Smooth muscle cell (in vitro differentiated cells): ENCODE data around the gene KCND2. TPM values are rescaled to one million over a fixed set of nuclear protein-coding genes. Genes with fewer than 3 reads are reported as not detected.

Experiments
- DNase-seq: peaks from one replicate; lab custom pipeline; 2025; ENCODE audit not compliant: unreplicated experiment; lab: John Stamatoyannopoulos, UW
- H2AFZ ChIP-seq: fragments of 200-600 bp; sonication (generic); 2 replicates; pipeline ENCODE4 v1.6.0; 2016; ENCODE audit warnings: antibody characterized with exemption, low read depth, mild to moderate bottlenecking
- H3F3A ChIP-seq: fragments of 200-600 bp; sonication (generic); 2 replicates; pipeline ENCODE4 v1.6.0; 2017; ENCODE audit warnings: antibody characterized with exemption, low read depth
- H3K27ac ChIP-seq: fragments of 200-600 bp; sonication (generic); 2 replicates; pipeline ENCODE4 v1.5.1; 2016; ENCODE audit warnings: low read depth, mild to moderate bottlenecking
- H3K27me3 ChIP-seq: fragments of 200-600 bp; sonication (generic); 2 replicates; pipeline ENCODE4 v1.6.1; 2016; ENCODE audit warnings: low read depth, mild to moderate bottlenecking
- H3K36me3 ChIP-seq: fragments of 200-600 bp; sonication (generic); 2 replicates; pipeline ENCODE4 v1.5.1; 2016; ENCODE audit warnings: low read depth
- H3K4me1 ChIP-seq: fragments of 200-600 bp; sonication (generic); 2 replicates; pipeline ENCODE4 v1.5.1; 2016; ENCODE audit warnings: low read depth
- H3K4me2 ChIP-seq: fragments of 200-600 bp; sonication (generic); 2 replicates; pipeline ENCODE4 v1.6.0; 2016; ENCODE audit warnings: mild to moderate bottlenecking
- H3K4me3 ChIP-seq: fragments of 200-600 bp; sonication (generic); 2 replicates; pipeline ENCODE4 v1.5.1; 2016; ENCODE audit warnings: mild to moderate bottlenecking
- H3K79me2 ChIP-seq: fragments of 200-600 bp; sonication (generic); 2 replicates; pipeline ENCODE4 v1.6.0; 2016; ENCODE audit warnings: low read depth, mild to moderate bottlenecking
- H3K9ac ChIP-seq: fragments of 200-600 bp; sonication (generic); 2 replicates; pipeline ENCODE4 v1.6.0; 2016; ENCODE audit warnings: low read depth
- H3K9me3 ChIP-seq: fragments of 200-600 bp; sonication (generic); replicated peaks from 2 replicates; pipeline ENCODE4 v1.5.1; 2016; ENCODE audit warnings: low read depth
- H4K20me1 ChIP-seq: fragments of 200-600 bp; sonication (generic); 2 replicates; pipeline ENCODE4 v1.6.0; 2016; ENCODE audit warnings: low read depth
- CTCF ChIP-seq: fragments of 200-600 bp; sonication (generic); IDR thresholded peaks from 2 replicates; pipeline ENCODE4 v1.5.1; 2017; ENCODE audit warnings: borderline replicate concordance, mild to moderate bottlenecking, antibody characterized with exemption; ENCODE audit not compliant: insufficient read depth, poor library complexity, severe bottlenecking
- WGBS: methylation state at CpG from one replicate; pipeline ENCODE4 v1.1.7; 2016; ENCODE audit warnings: low lambda C conversion rate; 5-methylcytosine and 5-hydroxymethylcytosine counted together
- polyA plus RNA-seq: library from polyadenylated mRNA; unstranded; fragments of >200 nt; fragmentation: Nextera tagmentation; extraction: Ambion mirVana; gene quantifications from 2 replicates; pipeline ENCODE4 v1.2.1, GENCODE V29; 2016
- total RNA-seq: library from RNA; depleted of rRNA; stranded (reverse); fragments of >200 nt; gene quantifications from 2 replicates; pipeline ENCODE4 v1.2.3, GENCODE V29; 2014

The KCND2 gene
- total and polyA plus RNA-seq, 2 experiments from 2014 or later = 1.6 to 2.9 TPM

DNA sequence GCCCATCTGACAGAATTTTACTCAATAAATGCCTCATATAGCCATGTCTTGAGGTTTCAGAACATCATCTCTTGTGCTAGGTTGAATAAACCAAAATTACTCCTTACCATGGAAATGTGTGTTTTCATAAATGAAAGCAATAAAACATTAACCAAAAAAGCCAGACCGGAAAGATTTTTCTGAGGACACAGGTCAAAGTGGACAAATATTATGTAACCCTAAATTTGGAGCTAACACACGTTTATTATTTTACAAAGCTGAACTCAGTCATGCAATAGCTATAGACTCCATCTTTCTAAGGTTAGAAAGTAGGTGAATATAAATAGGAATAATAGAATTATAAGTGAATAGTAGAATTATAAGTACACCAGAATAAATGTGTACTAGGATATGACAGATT lies 315.9 kb downstream of the KCND2 start:
- no peak overlapping the region for H3K27ac ChIP-seq
- no peaks in the 10 kb centered on the region for H4K20me1 ChIP-seq
- no peaks in the 10 kb centered on the region for H3F3A ChIP-seq
- no peak overlapping the region for H2AFZ ChIP-seq
- no peak for TF ChIP-seq CTCF
- H3K9me3 ChIP-seq = no peaks in the 10 kb centered on the region
- H3K4me2 ChIP-seq = no peak overlapping the region
- H3K4me3 ChIP-seq = no peak overlapping the region
- H3K27me3 ChIP-seq = no peaks in the 10 kb centered on the region
- H3K4me1 ChIP-seq = no peaks in the 10 kb centered on the region
- H3K36me3 ChIP-seq = no peaks in the 10 kb centered on the region
- no peaks in the 10 kb centered on the region for H3K79me2 ChIP-seq
- no peak overlapping the region for H3K9ac ChIP-seq
- 85% methylated on average over 2 of the region's 2 CpGs for WGBS
- DNase-seq = no peak

DNA sequence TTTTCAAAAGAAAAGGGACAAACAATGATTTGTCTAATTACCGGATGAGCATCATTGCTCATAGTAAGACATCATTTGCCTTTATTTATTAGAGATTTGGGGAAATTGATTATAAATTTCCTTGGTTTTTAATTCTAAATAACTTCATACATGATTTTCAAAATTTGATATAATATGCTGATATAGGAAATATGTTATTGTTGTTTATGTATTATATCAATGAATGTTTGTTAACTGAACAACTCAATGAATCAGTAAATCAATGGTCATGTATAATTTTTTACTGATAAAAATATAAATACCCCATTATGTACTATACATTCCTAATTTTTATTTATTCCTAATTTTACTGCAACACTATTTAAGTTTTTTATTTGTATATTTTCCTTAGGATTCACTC lies 327.6 kb downstream of the KCND2 start:
- no peaks in the 10 kb centered on the region for H4K20me1 ChIP-seq
- H3K27ac ChIP-seq = no peak overlapping the region
- no peaks in the 10 kb centered on the region for H3K27me3 ChIP-seq
- no peak overlapping the region for H2AFZ ChIP-seq
- H3F3A ChIP-seq = no peaks in the 10 kb centered on the region
- no peak for TF ChIP-seq CTCF
- H3K9me3 ChIP-seq = no peaks in the 10 kb centered on the region
- no peaks in the 10 kb centered on the region for H3K36me3 ChIP-seq
- no peaks in the 10 kb centered on the region for H3K79me2 ChIP-seq
- no peak for DNase-seq
- H3K4me3 ChIP-seq = no peak overlapping the region
- WGBS = 95% methylated on average over 1 of the region's 1 CpG
- no peaks in the 10 kb centered on the region for H3K4me1 ChIP-seq
- H3K4me2 ChIP-seq = no peak overlapping the region
- H3K9ac ChIP-seq = no peak overlapping the region

DNA sequence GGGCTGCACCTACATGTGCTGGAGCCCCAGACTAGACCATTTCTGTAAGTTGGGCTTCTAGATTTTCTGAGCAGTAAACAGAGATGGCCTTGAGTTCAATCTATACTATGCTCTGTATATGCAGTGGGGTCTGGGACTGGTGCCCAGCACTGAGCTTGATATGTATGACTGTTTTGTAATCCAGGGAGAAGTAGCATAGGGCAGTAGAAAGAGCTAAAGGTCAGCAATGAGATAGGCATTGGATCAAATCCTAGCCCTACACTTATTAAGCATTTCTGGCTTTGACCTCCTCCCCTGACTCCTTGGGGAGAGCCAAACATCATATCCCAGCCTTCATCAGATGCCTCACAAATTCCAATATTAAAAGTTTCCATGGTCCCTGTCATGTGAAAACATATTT lies 330.4 kb downstream of the KCND2 start:
- DNase-seq = no peak
- H3K36me3 ChIP-seq = no peaks in the 10 kb centered on the region
- H3K27me3 ChIP-seq = no peaks in the 10 kb centered on the region

More for the DNA sequence above, 330.4 kb downstream of the KCND2 start:
- H3K79me2 ChIP-seq = no peaks in the 10 kb centered on the region
- H2AFZ ChIP-seq = no peak overlapping the region
- H3K4me2 ChIP-seq = no peak overlapping the region
- no peak for TF ChIP-seq CTCF
- H3K9ac ChIP-seq = no peak overlapping the region
- H3K9me3 ChIP-seq = no peaks in the 10 kb centered on the region
- no peak overlapping the region for H3K4me3 ChIP-seq
- no peaks in the 10 kb centered on the region for H4K20me1 ChIP-seq
- no peak overlapping the region for H3K27ac ChIP-seq
- no peaks in the 10 kb centered on the region for H3F3A ChIP-seq
- no peaks in the 10 kb centered on the region for H3K4me1 ChIP-seq
